SK-N-SH (cell line): ENCODE data around the gene DYNLT3.

ENCODE experiments used
- ELF1 ChIP-seq: IDR thresholded peaks from 2 replicates; pipeline ENCODE4 v1.4.0; 2012
- EP300 ChIP-seq, 2 experiments: IDR thresholded peaks; 2 replicates each; pipeline versions ENCODE4 v1.4.0 to v1.6.1; 2012; ENCODE audit warnings: borderline replicate concordance in 1 of 2, low read depth in 1 of 2, low read length in 1 of 2
- JUND ChIP-seq: IDR thresholded peaks from 2 replicates; pipeline ENCODE4 v1.4.0; 2012
- POLR2AphosphoS5 ChIP-seq: IDR thresholded peaks from 2 replicates; pipeline ENCODE4 v1.6.1; 2012; ENCODE audit warnings: low read depth, low read length
- RAD21 ChIP-seq: IDR thresholded peaks from 2 replicates; pipeline ENCODE4 v1.6.1; 2012; ENCODE audit warnings: mild to moderate bottlenecking, low read length
- RFX5 ChIP-seq: IDR thresholded peaks from 2 replicates; pipeline ENCODE4 v1.6.1; 2012; ENCODE audit warnings: mild to moderate bottlenecking, improper control_type of control experiment, low read length
- SIN3A ChIP-seq: IDR thresholded peaks from 2 replicates; pipeline ENCODE4 v1.6.1; 2012; ENCODE audit warnings: low read depth, mild to moderate bottlenecking, low read length, moderate library complexity, borderline replicate concordance
- SMC3 ChIP-seq: IDR thresholded peaks from 2 replicates; pipeline ENCODE4 v1.6.1; 2012; ENCODE audit warnings: low read depth, low read length, improper control_type of control experiment
- TF ChIP-seq, protein P1 (sequence below): fragments of 200-600 bp; sonication (generic); IDR thresholded peaks from 2 replicates; pipeline ENCODE4 v1.6.1; 2017; ENCODE audit warnings: antibody characterized with exemption, mild to moderate bottlenecking, moderate library complexity
- TF ChIP-seq, protein P2 (sequence below): IDR thresholded peaks from 2 replicates; pipeline ENCODE4 v1.6.1; 2012; ENCODE audit warnings: mild to moderate bottlenecking, low read depth, low read length, moderate library complexity

DNA sequence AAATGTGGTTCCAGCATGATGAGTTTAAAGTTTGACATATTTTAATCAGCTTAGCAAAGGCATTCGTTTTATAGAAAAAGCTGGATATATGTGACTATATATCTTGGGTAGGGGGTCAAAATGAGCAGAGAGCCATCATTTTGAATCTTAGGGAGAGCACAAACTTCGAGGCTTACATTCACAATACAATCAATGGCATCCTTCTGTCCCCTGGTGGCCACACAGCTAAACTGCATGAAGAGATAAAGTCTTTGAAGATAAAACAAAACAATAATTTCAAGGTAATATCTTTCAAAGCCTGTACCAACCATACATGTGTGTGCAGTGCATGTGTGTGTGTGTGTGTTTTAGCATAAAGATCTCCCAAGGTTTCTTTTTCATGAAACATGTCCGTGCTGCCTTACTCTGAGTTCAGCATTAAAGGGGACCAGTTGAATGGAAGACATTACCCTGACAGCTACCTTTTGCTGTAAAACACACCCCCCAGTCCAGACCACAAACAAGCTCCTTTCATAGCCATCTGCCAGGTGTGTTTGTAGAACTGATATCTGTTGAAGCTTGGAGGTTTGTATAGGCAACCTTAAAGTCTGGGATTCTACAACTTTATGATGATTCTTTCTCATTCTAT lies 22.0 kb downstream of the DYNLT3 start:
- TF ChIP-seq, protein P1, sequence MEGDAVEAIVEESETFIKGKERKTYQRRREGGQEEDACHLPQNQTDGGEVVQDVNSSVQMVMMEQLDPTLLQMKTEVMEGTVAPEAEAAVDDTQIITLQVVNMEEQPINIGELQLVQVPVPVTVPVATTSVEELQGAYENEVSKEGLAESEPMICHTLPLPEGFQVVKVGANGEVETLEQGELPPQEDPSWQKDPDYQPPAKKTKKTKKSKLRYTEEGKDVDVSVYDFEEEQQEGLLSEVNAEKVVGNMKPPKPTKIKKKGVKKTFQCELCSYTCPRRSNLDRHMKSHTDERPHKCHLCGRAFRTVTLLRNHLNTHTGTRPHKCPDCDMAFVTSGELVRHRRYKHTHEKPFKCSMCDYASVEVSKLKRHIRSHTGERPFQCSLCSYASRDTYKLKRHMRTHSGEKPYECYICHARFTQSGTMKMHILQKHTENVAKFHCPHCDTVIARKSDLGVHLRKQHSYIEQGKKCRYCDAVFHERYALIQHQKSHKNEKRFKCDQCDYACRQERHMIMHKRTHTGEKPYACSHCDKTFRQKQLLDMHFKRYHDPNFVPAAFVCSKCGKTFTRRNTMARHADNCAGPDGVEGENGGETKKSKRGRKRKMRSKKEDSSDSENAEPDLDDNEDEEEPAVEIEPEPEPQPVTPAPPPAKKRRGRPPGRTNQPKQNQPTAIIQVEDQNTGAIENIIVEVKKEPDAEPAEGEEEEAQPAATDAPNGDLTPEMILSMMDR, result peak; percentile 94
- no peak for TF ChIP-seq SIN3A
- TF ChIP-seq SMC3, result peak; percentile 78
- no peak for TF ChIP-seq POLR2AphosphoS5
- no peak for TF ChIP-seq ELF1
- TF ChIP-seq RAD21, result peak; percentile 74
- TF ChIP-seq JUND, result no peak
- no peak for TF ChIP-seq EP300 (IDR thresholded peaks at IDR 0.05; ENCODE audit: borderline replicate concordance in 1 of 2, low read depth in 1 of 2, low read length in 1 of 2)
- TF ChIP-seq, protein P2, sequence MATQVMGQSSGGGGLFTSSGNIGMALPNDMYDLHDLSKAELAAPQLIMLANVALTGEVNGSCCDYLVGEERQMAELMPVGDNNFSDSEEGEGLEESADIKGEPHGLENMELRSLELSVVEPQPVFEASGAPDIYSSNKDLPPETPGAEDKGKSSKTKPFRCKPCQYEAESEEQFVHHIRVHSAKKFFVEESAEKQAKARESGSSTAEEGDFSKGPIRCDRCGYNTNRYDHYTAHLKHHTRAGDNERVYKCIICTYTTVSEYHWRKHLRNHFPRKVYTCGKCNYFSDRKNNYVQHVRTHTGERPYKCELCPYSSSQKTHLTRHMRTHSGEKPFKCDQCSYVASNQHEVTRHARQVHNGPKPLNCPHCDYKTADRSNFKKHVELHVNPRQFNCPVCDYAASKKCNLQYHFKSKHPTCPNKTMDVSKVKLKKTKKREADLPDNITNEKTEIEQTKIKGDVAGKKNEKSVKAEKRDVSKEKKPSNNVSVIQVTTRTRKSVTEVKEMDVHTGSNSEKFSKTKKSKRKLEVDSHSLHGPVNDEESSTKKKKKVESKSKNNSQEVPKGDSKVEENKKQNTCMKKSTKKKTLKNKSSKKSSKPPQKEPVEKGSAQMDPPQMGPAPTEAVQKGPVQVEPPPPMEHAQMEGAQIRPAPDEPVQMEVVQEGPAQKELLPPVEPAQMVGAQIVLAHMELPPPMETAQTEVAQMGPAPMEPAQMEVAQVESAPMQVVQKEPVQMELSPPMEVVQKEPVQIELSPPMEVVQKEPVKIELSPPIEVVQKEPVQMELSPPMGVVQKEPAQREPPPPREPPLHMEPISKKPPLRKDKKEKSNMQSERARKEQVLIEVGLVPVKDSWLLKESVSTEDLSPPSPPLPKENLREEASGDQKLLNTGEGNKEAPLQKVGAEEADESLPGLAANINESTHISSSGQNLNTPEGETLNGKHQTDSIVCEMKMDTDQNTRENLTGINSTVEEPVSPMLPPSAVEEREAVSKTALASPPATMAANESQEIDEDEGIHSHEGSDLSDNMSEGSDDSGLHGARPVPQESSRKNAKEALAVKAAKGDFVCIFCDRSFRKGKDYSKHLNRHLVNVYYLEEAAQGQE, result no peak
- no peak for TF ChIP-seq RFX5
